Skin of body (tissue), 2 donors: ENCODE data around the gene C16orf89. TPM values are rescaled to one million over a fixed set of nuclear protein-coding genes. Genes with fewer than 3 reads are reported as not detected.

Experiments used
- DNase-seq: peaks from one replicate; lab custom pipeline; 2025; lab: John Stamatoyannopoulos, UW
- total RNA-seq: library from RNA; depleted of rRNA; stranded (reverse); fragments of >200 nt; gene quantifications from one replicate; pipeline ENCODE4 v1.2.3, GENCODE V29; 2014

Gene C16orf89
- total RNA-seq, 1 donor from 2014 or later, result 2.0 TPM

- no peak for DNase-seq
Observed at GRCh38 chr16:5005916-5006315, 59.8 kb downstream of the C16orf89 start.

- no peak for DNase-seq
Observed at GRCh38 chr16:5004311-5004710, 61.4 kb downstream of the C16orf89 start.

GRCh38 chr16:5003828-5004227 is 61.9 kb downstream of the C16orf89 start:
- DNase-seq, result no peak

- no peak for DNase-seq
Observed at GRCh38 chr16:5003211-5003610, 62.5 kb downstream of the C16orf89 start.

- no peak for DNase-seq
Observed at GRCh38 chr16:5002699-5003143, 63.0 kb downstream of the C16orf89 start.

GRCh38 chr16:5001986-5002385 is 63.8 kb downstream of the C16orf89 start:
- DNase-seq, result no peak

GRCh38 chr16:5001571-5001970 is 64.2 kb downstream of the C16orf89 start:
- no peak for DNase-seq

- no peak for DNase-seq
Observed at GRCh38 chr16:5000573-5001001, 65.2 kb downstream of the C16orf89 start.

GRCh38 chr16:4994719-4995434 is 70.9 kb downstream of the C16orf89 start:
- DNase-seq, result no peak

Other genes with a start within 250 kb of the C16orf89 start
- gene GLYR1, start 218.7 kb downstream of the C16orf89 start, total RNA-seq, result 35.1 TPM
- 23.5 TPM for gene UBN1, start 218.5 kb downstream of the C16orf89 start, total RNA-seq
- gene PPL, start 128.8 kb downstream of the C16orf89 start, total RNA-seq, result 69.8 TPM
- 0.49 TPM for gene SEC14L5, start 107.6 kb downstream of the C16orf89 start, total RNA-seq
- gene NAGPA, start 32.0 kb downstream of the C16orf89 start, total RNA-seq, result 4.0 TPM
- gene ALG1, start 5.9 kb upstream of the C16orf89 start, total RNA-seq, result 10.0 TPM
- gene EEF2KMT, start 31.8 kb upstream of the C16orf89 start, total RNA-seq, result 3.6 TPM